ENCODE data around the gene RHOB.
"Not testable (repeated sequence)": the region's sequence is repeated elsewhere in the genome, so short reads cannot be mapped to it uniquely, and the experiment has no call there.

RHOB gene

DNA sequence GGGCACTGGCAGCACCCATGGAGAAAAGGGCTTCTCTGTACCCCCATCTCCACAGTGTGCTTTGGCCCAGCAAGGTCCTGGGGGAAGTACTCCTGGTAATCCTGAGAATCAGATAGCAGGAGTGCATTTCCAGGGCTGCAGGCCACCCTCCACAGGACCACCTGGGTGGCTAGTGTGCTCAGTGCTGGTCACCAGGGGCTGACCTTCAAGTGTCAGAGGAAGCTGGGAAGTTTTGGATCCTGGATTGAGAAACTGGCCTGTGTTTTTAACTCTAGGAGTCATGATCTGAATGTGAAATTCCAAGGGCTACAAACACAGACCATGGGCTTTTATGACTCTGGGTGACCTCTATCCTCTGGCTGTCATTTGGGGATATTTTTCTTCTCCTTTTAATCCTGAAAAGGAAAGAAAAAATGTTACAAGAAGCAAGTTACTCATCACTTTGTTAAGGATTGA, 9.3 kb downstream of the RHOB start:
- no peak for FAIRE-seq

DNA sequence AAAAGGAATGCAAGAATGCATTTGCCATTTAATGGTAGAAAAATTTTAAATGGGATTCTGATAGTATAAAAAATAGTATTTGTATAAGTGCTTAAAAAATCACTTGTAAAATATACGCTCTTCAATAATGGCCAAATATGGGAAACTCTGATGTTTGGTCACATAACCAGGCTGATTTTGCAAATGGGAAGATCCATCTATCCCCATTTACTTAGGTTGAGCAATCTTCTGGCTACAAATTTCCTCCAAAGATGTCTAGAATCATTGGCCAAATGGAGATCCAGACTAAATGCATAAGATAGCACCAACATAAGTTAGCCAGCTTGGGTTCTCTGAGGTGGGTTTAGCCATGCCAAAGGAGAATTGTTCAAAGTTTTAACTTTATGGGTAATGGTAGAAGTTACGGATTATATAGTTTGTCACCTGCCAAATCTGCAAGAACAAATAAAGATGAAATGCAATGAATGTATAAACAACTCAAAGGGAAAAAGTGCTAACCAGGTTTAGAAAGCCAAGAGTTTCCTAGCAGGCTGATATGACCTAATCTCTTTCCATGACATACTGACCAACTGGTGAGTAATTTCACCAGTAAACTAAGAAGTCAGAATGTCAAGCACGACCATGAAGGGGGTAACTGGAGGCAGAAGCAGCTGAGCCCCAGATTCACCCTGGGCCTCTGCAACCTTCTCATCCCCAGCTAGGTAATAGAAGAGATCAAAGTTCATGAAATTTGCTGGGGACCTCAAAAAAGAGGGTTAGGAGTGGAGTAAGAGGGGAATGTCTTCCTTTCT, 10.0 kb downstream of the RHOB start:
- FAIRE-seq, result no peak

DNA sequence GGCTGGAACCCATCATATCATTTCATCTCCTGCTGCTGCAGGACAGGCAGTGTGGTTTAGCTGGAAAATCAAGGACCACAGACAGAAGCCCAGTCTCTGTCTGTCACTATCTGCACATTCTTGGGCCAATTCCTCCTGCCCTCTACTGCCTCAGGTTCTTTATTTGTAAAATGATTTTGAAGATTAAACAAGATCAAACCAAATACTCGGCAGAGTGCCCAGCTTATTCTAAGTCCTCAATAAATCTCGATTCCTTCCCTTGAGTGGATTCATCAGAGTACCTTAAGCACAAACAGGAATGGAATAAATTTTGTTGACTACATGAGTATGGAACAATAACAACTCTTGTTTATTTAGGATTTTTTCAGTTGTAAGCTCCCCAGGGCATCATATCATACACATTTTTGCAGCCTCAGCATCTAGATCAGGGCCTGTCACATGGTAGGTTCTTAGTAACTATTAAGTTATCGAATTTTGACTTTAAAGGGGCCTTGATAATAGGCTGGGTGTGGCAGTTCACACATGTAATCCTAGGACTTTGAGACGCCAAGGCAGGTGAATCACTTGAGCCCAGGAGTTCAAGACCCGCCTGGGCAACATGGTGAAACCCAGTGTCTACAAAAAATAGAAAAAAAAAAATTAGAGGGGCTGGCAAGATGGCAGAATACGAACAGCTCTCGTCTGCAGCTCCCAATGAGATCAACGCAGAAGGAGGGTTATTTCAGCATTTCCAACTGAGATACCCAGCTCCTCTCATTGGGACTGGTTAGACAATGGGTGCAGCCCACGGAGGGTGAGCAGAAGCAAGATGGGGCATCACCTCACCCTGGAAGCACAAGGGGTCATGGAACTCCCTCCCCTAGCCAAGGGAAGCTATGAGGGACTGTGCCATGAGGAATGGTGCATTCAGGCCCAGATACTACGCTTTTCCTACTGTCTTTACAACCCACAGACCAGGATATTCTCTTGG, 11.1 kb downstream of the RHOB start:
- no peak for FAIRE-seq

DNA sequence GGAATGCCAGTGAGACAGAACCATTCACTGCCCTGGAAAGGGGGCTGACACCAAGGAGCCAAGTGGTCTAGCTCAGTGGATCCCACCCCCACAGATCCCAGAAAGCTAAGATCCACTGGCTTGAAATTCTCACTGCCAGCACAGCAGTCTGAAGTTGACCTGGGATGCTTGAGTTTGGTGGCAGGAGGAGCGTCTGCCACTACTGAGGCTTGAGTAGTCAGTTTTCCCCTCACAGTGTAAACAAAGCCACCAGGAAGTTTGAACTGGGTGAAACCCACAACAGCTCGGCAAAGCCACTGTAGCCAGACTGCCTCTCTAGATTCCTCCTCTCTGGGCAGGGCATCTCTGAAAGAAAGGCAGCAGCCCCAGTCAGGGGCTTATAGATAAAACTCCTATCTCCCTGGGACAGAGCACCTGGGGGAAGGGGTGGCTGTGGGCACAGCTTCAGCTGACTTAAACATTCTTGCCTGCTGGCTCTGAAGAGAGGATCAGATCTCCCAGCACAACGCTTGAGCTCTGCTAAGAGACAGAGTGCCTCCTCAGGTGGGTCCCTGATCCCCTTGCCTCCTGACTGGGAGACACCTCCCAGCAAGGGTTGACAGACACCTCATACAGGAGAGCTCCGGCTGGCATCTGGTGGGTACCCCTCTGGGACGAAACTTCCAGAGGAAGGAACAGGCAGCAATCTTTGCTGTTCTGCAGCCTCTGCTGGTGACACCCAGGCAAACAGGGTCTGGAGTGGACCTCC, 12.0 kb downstream of the RHOB start:
- FAIRE-seq, result not testable (repeated sequence)

DNA sequence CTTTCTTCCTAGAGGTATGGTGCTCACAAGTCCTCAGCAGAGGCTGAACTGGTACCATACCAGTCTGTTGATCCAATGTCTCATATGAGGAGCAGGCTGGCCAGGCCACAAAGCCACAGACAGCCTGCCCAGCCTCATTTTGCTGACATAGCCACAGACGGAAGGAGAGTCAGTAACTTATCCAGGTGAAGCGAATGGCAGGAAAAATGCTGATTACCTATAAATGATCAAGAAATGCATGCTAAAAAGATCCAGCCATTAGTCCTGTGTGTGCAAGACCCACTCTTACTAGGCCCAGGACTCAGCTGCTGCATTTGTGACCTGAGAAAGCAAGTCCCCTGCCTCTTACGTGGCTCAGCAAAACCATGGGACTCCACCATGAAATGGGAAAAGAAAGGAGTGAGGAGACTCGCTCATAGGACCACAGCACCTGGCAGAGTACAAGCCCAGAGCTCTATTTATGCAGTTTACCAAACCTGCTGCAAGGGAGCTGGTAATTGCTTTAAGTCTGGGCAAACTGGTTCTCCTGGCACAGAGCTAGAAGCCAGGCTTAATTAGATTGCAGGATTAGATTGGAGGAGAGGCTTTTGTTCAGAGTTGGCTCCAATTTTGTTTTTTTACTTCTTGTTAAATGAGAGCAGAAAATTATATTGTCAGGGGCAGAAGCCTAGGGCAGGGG, 19.0 kb downstream of the RHOB start:
- no peak for FAIRE-seq

DNA sequence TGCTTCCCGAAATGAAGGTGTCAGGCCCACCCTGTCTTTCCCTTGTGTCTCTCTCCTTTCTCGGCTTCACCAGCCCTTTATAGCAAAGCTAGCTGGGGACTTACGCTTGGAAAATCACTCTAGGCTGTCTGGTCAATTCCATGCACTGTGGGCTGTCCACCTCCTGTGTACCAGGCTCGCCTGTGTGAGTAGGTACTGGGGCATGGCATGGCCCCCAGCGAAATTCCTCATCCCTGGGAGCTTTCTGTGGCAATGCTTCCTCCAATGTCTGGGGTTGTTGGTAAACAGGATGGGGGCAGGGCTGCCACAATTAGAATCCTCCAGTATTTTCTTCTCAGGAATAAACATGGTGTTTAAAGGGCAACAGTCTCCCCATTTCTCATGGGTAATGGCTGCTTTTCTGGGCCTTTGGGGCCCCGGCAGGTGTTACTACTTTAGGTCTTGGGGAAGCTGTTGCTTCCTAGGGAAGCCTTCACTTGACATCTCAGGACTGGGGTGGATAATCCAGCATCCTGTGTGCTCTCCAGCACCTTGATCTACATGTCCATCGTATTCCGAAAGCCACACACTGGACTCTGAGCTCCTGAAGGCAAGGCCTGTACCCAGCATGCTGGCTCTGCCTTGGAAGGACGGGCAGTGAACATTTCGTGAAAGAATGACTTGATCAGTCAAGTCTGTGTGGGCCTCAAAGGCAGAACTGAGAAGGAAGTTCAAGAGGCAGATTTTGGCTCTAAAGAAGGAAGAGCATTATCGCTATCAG, 21.1 kb downstream of the RHOB start:
- no peak for FAIRE-seq

DNA sequence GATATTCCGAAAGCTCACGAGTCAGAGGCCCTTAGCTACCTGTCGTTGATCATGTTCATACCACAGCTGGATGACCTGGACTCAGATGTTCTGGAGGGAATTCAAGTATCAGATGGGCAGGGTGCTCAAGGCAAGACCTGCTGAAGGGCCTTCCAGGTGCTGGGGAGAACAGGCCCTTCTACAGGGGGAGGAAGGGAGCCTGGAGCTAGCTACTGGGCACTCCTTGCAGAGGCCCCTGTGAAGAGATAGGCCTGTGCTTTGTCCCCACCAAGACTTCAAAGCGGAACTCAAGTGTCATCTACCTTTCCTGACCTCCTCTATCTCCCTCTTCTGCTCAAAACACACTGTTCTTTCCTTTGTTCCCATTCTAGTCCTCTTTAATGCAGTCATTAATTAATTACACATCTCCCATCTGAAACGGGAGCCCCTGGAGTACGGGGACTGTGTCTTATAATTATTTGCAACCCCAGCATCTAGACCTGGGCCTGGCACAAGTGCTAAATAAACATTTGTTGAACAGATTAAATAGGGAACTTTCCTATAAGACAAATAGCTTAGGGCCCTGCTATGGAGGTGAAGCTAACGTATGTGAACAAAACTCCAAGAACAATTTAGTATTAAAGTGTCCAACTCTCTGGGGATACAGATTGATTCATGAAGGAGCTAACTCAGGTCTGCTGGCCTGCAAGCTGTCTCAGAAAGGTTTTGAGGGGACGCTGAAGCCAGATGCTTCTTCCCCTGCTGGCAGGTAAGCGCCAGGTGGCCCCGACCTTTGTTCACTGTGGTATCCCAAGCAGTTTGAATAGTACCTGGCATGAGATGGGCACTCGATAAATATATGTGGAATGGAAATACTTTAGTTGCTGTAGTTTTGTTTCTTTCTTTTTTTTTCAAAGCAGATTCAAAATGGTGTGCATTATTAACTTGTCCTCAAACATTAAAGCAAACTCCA, 22.0 kb downstream of the RHOB start:
- FAIRE-seq, result no peak

DNA sequence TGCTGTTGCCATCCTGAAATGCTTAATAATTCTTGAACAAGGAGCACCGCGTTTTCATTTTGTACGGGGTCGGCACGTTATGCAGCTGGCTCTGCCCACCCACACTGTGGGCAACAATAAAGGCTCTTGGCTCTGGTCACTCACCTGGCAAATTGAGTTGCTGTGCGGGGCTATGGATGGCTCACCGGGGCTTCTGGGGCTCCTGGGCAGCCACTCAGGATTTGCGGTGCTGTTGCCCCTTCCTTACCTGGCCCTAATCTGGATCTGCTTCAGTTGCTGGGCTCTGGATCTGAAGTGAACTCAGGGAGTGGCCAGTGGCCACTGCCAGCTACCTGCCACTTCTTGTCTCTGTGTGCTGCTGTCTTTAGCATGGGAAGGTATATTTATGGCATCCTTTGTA, 22.7 kb downstream of the RHOB start:
- no peak for FAIRE-seq

DNA sequence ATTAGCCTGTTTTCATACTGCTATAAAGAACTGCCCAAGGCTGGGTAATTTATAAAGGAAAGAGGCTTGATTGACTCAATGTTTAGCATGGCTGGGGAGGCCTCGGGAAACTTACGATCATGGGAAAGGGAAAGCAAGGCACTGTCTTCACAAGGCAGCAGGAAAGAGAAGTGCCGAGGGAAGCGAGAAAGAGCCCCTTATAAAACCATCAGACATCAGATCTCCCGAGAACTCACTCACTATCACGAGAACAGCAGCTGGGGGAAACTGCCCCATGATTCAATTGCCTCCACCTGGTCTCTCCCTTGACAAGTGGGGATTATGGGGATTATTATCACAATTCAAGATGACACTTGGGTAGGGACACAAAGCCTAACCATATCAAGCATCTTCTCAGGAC, 23.3 kb downstream of the RHOB start:
- FAIRE-seq, result no peak

DNA sequence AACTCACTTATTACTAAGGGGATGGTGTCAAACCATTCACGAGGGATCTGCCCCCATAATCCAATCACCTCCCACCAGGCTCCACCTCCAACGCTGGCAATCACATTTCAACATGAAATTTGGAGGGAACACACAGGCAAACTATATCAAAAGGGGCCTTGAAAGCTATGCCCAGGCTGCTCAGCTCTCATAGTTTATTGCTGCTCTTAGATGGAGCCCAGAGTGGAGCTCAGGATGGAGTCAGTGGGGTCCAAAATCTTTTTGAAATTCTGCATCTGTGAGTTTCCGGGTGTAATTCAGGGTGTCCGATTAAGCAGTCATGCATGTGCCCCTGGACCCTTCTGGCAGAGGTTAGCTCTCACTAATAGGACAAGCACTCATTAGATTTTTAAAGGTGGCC, 24.3 kb downstream of the RHOB start:
- FAIRE-seq, result no peak

DNA sequence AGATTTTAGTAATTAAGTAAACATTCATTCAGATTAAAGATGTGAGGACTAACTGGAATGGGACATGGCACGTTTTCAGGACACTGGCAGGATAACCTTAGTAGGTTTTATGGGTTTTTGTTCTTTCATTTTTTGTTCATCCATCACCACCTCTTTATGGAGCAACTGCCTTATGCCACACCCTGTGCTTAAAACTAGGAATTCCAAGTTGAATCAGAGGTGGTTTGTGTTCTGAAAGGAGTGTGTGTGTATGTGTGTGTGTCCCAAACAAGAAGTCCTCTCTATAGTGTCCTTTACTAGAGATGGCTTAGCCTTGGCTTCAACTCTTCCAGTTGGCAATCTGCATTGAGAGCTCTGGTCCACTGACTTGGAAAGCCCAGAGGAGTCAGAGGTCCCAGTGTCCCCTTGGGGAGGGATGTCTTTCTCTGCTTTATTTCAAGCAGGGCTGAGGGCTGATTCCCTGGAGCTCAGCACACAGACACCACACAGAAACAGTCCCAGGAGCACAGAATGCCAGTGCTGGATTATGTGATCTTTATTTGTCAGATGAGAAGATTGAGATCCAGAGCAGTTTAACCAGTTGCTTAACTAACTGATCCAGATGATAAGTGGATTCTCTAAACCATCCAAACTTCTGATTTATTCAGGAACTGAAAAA, 25.2 kb downstream of the RHOB start:
- FAIRE-seq, result no peak

DNA sequence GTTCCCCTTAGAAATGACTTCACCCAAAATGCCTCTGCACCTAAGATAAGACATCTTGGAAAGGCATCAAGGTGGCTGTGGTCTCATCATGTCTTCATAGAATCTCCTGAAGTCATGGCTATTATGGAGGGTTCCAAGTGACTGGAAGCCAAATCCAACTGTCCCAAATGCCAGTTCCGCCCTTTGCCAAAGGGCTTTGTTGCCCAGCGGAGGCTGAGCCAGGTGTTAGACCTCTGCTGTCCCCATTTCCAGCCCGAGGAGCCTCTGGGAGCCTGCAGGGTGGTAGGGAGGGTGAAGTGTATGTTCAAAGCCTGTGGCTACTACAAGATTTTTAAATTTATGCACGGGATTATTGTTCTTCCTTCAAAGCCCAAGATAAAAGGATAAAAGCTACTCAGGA, 25.7 kb downstream of the RHOB start:
- no peak for FAIRE-seq

DNA sequence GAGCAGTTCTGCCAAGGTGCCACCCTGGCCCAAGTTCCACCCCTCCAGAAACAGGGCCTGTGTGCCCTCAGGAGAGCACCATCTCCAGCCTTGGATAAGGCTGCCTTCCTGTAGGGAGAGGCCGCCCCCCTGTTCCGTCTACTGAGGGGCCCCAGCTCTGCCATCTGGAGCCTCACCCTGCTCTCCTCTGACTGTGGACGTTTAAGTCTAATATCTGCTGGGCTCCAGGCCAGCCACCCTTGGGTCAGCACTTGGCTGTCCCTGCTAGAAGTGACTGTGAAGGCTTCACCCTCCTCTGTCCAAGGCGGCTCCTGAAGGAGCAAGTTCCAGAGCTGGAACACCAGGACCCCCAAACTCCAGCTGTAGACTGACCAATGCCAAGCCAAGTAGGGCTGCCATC, 26.3 kb downstream of the RHOB start:
- FAIRE-seq, result no peak

DNA sequence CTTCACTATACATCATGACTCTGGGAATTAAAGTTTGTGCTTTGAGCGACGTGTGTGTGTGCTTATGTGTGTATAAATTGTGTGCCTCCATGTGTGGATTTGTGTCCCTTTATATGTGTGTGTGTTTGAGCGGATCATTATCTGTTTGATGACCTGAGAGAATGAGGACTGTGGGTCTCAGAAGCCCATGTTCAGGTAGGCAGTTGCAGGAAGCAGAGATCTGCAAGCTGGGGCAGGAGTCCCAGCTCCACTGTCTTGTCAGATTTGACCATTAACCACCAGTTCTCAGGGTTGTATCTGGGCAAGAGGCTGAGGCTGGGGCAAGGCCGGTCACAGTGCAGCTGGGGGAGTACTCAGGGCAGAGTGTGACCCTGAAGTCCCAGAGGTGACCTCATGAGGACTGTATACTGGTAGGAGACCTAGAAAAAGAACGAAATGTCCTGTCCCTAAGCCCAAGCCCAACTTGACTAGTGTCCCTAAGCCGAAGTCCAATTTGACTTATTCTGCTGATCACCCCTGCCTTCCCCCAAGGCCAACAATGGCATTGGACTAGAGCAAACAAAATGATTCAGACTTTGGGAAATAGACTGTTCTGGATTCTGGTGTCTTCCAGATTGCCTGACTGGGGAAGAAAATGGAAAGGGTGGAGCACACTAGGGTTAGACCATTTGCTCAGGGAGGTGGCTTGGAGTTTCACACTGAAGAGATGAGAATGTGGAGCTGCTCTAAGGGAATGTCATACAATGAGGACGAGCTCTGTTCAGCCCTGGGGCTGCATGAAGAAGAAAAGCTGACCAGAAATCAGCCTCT, 28.1 kb downstream of the RHOB start:
- FAIRE-seq, result no peak

DNA sequence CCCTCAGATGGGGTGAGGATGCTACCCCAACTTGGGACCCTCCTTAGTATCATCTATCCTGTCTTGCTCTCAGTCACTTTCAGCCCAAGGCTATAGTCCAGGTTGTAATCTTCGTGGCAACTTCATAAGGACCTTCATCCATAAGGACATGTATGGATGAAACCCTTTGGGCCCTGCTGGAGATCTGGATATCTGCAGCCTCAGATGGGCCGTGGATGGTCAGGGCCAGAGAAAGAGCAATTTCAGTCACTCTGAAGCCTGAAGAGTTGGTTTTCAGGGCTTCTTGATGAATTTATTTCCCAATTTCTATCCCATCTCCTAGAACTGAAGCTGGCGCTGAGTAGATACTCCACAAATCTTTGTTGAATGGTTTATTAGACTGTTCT, 28.7 kb downstream of the RHOB start:
- FAIRE-seq, result no peak

DNA sequence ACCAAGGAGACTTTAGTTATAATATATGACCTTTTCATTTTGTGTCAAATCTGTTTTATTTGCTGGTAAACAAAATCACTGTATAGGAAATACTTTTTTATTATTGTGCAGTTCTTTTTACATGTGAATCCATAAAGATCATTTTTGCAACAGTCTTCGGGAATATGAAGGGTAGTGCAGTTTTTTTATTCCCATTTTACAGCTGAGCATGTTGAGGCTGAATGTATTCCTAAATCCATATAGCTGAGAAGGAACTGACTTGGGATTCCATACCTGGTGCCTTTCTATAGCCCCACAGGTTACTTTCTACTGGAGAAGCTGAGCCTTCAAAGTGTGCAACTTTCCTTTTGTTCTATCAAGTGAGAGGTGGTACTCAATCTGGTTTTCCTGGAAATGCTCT, 29.6 kb downstream of the RHOB start:
- FAIRE-seq, result no peak

DNA sequence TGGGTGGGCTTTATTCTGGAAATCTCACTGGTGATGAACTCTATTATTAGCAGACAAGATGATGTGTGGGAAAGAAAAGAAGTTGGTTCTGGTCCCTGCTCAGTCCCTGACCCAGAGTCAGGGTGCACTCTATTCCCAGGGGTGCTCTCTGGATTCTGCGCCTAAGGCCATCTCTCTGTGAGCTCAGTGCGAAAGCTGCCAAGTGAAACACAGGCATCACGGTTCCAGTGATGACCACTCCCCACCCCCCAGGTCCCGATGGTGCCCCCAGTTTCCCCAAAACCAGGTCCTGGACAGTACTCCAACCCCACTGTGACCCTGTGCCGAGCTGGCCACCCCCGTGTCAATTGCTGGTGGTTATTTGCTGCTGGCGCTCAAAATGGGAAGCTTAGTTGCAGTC, 30.1 kb downstream of the RHOB start:
- no peak for FAIRE-seq

DNA sequence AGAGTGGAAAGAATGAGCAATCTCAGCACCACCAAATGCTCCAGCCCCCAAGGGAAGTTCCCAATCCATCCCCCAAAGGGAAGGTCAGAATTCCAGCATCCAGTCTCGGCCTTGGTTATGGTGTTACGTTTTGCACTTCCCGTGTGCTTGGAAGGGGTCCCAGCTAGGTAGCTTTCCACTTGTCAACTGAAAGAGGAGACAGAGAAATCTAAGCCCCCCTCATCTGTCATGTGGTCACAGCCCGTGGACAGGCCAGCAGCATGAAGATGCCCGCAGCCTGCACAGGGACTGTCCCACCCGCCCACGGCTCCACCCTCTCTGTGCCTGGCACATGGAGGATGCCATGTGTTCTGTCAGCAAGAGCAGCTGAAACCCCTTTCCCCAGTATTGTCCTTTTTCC, 32.1 kb downstream of the RHOB start:
- no peak for FAIRE-seq

DNA sequence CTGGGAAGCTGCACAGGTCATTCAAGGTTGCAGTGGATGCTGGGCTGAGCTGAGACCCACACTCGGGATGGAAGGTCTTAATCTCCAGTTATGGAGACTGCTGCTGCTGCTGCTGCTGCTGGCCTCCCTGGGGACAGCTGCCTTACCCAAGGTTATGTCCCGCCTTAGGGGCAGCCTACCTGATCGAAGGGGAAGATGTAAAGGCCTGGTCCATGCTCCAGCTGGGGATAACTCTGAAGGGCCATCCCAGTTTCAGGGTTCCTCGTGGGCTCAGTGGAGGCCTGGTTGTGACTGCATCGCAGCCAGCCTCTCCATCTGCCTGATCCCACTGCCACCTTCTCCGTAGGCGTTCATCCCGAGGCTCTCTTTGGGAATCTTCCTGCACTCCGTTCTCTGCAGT, 33.0 kb downstream of the RHOB start:
- no peak for FAIRE-seq

Measured in G401.6 (cell line).